Liver (tissue), 9 donors: Measurements from ENCODE around the gene BCL2. TPM values are rescaled to one million over a fixed set of nuclear protein-coding genes. Genes with fewer than 3 reads are reported as not detected.
A peak's percentile ranks its signal among the peaks of the same experiment; 100 is the strongest.

Experiments used
- DNase-seq: peaks from one replicate; pipeline ENCODE4 v3.0.0-alpha.2; 2017; ENCODE audit warnings: low spot score
- H3K27ac ChIP-seq, 2 donors: one replicate each; pipeline ENCODE4 v1.7.0; 2013; ENCODE audit warnings: inconsistent platforms in 2 of 2, low read length in 2 of 2, control low read depth in 1 of 2, low read depth in 1 of 2, mild to moderate bottlenecking in 1 of 2
- H3K27me3 ChIP-seq, 4 donors: one replicate each; pipeline versions ENCODE4 v1.6.1 to v1.7.0; 2013; ENCODE audit warnings: low read length in 3 of 4, inconsistent platforms in 1 of 4, mild to moderate bottlenecking in 1 of 4, moderate library complexity in 1 of 4; ENCODE audit not compliant: control insufficient read depth in 4 of 4, insufficient read depth in 4 of 4
- H3K36me3 ChIP-seq, 4 donors: one replicate each; pipeline versions ENCODE4 v1.6.1 to v1.7.0; 2013; ENCODE audit warnings: low read length in 3 of 4, mild to moderate bottlenecking in 3 of 4, low read depth in 1 of 4, moderate library complexity in 1 of 4; ENCODE audit not compliant: control insufficient read depth in 4 of 4, insufficient read depth in 3 of 4
- H3K4me1 ChIP-seq, 4 donors: one replicate each; pipeline versions ENCODE4 v1.6.1 to v1.7.0; 2013; ENCODE audit warnings: low read length in 3 of 4, mild to moderate bottlenecking in 3 of 4, moderate library complexity in 1 of 4; ENCODE audit not compliant: control insufficient read depth in 4 of 4, insufficient read depth in 4 of 4
- H3K4me3 ChIP-seq, 3 donors: one replicate each; pipeline versions ENCODE4 v1.6.1 to v1.7.0; 2013; ENCODE audit warnings: low read length in 3 of 3, control low read depth in 1 of 3, low read depth in 1 of 3, mild to moderate bottlenecking in 1 of 3
- H3K9ac ChIP-seq, 2 donors: one replicate each; pipeline ENCODE4 v1.7.0; 2013; ENCODE audit warnings: low read length in 2 of 2, mild to moderate bottlenecking in 2 of 2, moderate library complexity in 2 of 2, control low read depth in 1 of 2, low read depth in 1 of 2
- H3K9me3 ChIP-seq, 4 donors: one replicate each; pipeline versions ENCODE4 v1.6.1 to v1.7.0; 2013; ENCODE audit warnings: low read length in 3 of 4; ENCODE audit not compliant: control insufficient read depth in 4 of 4
- ATF3 ChIP-seq: IDR thresholded peaks from 2 replicates; pipeline ENCODE4 v1.6.1; 2016; ENCODE audit warnings: antibody characterized with exemption
- CTCF ChIP-seq: fragments of 150-350 bp; IDR thresholded peaks from 2 replicates; pipeline ENCODE4 v1.5.1; 2017; ENCODE audit warnings: improper control_type of control experiment, low read depth, low read length; ENCODE audit not compliant: missing input control
- EGR1 ChIP-seq, 2 donors: IDR thresholded peaks; 2 replicates each; pipeline ENCODE4 v1.6.1; 2016 to 2018; ENCODE audit warnings: antibody characterized with exemption in 2 of 2, low read depth in 2 of 2
- FOXA2 ChIP-seq: IDR thresholded peaks from 2 replicates; pipeline ENCODE4 v1.6.1; 2016; ENCODE audit warnings: antibody characterized with exemption
- HNF4A ChIP-seq, 2 donors: conservative IDR thresholded peaks; 2 replicates each; pipeline ENCODE4 v1.6.1; 2016; ENCODE audit warnings: antibody characterized with exemption in 2 of 2, mild to moderate bottlenecking in 2 of 2
- HNF4G ChIP-seq: IDR thresholded peaks from 2 replicates; pipeline ENCODE4 v1.6.1; 2016; ENCODE audit warnings: antibody characterized with exemption
- JUND ChIP-seq, 2 donors: IDR thresholded peaks; 2 replicates each; pipeline ENCODE4 v1.6.1; 2016; ENCODE audit warnings: antibody characterized with exemption in 2 of 2
- NR2F2 ChIP-seq: IDR thresholded peaks from 2 replicates; pipeline ENCODE4 v1.6.1; 2016; ENCODE audit warnings: antibody characterized with exemption
- RAD21 ChIP-seq, 2 donors: IDR thresholded peaks; 2 replicates each; pipeline ENCODE4 v1.6.1; 2016; ENCODE audit warnings: antibody characterized with exemption in 2 of 2, mild to moderate bottlenecking in 2 of 2
- RXRA ChIP-seq, 2 donors: IDR thresholded peaks; 2 replicates each; pipeline ENCODE4 v1.6.1; 2017 to 2018; ENCODE audit warnings: antibody characterized with exemption in 2 of 2, mild to moderate bottlenecking in 1 of 2
- SP1 ChIP-seq: IDR thresholded peaks from 2 replicates; pipeline ENCODE4 v1.6.1; 2018; ENCODE audit warnings: antibody characterized with exemption, mild to moderate bottlenecking
- TAF1 ChIP-seq: conservative IDR thresholded peaks from 2 replicates; pipeline ENCODE4 v1.6.1; 2016; ENCODE audit warnings: antibody characterized with exemption, mild to moderate bottlenecking
- YY1 ChIP-seq: IDR thresholded peaks from 2 replicates; pipeline ENCODE4 v1.6.1; 2016; ENCODE audit warnings: antibody characterized with exemption, mild to moderate bottlenecking
- ZBTB33 ChIP-seq: IDR thresholded peaks from 2 replicates; pipeline ENCODE4 v1.6.1; 2016; ENCODE audit warnings: antibody characterized with exemption
- WGBS: extraction: QIAGEN DNeasy Blood & Tissue Kit; methylation state at CpG from one replicate; pipeline ENCODE4 v1.1.7; 2013; 5-methylcytosine and 5-hydroxymethylcytosine counted together
- polyA plus RNA-seq, 2 donors: library from polyadenylated mRNA; stranded (reverse) in 1 of 2; unstranded in 1 of 2; fragments of 200-250 nt in 1 of 2; fragments of >200 nt in 1 of 2; fragmentation: Nextera tagmentation in 1 of 2; extraction: Ambion mirVana in 1 of 2; gene quantifications; one replicate each; pipeline versions ENCODE4 v1.2.1 to v1.2.3, GENCODE V29; 2013 to 2015
- total RNA-seq, 2 donors: library from RNA; depleted of rRNA; stranded (reverse); fragments of >200 nt; gene quantifications; one replicate each; pipeline ENCODE4 v1.2.3, GENCODE V29; 2014
- TF ChIP-seq, protein P1 (sequence below): IDR thresholded peaks from 2 replicates; pipeline ENCODE4 v1.6.1; 2016; ENCODE audit warnings: antibody characterized with exemption
- donor health status: healthy.
- donor health status: healthy.
- donor health status: healthy.
- donor health status: healthy.
- donor health status: healthy.

The BCL2 gene
- total and polyA plus RNA-seq, 4 donors: 0.40 to 3.9 (median 1.4) TPM

DNA sequence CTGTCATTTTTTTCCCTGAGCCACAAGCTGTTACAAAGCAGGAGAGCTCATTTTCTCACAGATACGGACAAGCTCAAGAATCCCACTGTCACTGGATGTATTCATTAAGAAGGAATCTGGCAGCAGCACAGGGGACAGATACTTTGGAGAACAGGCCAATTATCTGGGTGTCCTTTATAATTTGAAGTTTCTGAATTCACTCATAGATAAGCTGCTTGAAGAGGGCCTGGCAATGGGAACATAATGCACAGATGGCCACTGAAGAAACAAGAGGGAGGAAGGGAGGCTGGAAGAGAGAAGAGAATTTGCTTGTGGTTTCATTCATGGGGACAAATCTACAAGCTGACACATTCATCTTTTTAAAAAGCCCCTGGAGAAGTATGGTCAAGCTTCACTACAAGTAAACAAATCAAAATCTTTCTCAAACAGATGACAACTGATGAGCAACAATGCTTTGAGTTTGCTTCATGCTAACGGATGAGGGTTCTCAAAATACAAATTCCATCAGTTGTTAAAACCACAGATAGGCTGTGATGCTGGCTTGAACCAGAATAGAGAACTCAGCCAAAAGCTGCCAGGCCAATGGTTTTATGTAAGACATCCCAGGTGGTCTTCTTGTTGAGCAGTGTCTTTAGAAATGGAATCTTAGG, 11.9 kb downstream of the BCL2 start:
- no peaks in the 10 kb centered on the region for H3K4me1 ChIP-seq
- H3K27ac ChIP-seq: peak overlapping the region in 1 of 2 donors; percentile 3
- TF ChIP-seq RAD21 (IDR thresholded peaks at IDR 0.05): no peak
- peak; percentile 58 for TF ChIP-seq NR2F2
- H3K27me3 ChIP-seq: no peaks in the 10 kb centered on the region
- no peak for DNase-seq
- no peak overlapping the region for H3K4me3 ChIP-seq
- H3K9ac ChIP-seq: no peak overlapping the region
- 82% methylated on average over 2 of the region's 2 CpGs for WGBS
- H3K9me3 ChIP-seq: no peaks in the 10 kb centered on the region
- no peaks in the 10 kb centered on the region for H3K36me3 ChIP-seq

DNA sequence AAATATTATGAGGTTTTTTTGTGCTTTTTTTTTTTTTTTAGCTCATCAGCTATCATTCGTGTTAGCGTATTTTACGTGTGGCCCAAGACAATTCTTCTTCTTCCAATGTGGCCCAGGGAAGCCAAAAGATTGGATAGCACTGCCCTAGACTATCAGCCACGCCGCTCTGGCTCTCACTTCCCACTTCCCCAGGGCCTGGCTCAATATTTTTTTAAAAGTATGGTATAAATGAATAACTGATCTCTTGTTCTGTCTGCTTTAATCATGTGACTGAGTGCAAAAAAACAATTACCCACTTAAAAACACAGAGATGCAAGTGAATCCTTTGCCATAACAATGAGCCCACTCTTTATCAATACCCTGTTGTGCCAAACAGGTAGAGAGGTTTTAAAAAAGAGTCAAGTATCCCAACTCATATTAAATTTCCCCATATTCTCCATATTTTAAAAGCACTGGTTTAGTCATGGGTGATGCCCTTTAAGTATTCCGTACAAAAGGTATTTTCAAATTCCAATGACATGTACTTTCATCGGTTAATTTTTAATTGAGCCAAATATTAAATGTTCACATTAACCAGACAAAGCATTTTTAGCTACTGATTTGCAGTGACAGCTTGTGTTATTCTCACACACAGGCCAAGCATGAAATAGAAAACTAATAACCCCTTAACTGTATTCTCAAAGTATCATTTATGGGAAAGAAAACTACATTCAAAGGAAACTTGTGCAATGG, 12.6 kb downstream of the BCL2 start:
- Histone ChIP-seq H3K27ac (peak overlapping the region in 1 of 2 donors; percentile 20), H3K36me3 (no peaks in the 10 kb centered on the region), H3K27me3 (no peaks in the 10 kb centered on the region), H3K4me3 (no peak overlapping the region), H3K4me1 (no peaks in the 10 kb centered on the region), H3K9ac (no peak overlapping the region), H3K9me3 (no peaks in the 10 kb centered on the region)
- no peak for DNase-seq
- 80% methylated on average over 7 of the region's 7 CpGs for WGBS
- TF ChIP-seq, protein P1, sequence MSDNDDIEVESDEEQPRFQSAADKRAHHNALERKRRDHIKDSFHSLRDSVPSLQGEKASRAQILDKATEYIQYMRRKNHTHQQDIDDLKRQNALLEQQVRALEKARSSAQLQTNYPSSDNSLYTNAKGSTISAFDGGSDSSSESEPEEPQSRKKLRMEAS: no peak
- TF ChIP-seq ATF3 (no peak), CTCF (no peak), SP1 (no peak), RAD21 (IDR thresholded peaks at IDR 0.05) (no peak), JUND (IDR thresholded peaks at IDR 0.05) (no peak), ZBTB33 (no peak), RXRA (IDR thresholded peaks at IDR 0.05) (no peak), HNF4G (no peak), YY1 (no peak)

DNA sequence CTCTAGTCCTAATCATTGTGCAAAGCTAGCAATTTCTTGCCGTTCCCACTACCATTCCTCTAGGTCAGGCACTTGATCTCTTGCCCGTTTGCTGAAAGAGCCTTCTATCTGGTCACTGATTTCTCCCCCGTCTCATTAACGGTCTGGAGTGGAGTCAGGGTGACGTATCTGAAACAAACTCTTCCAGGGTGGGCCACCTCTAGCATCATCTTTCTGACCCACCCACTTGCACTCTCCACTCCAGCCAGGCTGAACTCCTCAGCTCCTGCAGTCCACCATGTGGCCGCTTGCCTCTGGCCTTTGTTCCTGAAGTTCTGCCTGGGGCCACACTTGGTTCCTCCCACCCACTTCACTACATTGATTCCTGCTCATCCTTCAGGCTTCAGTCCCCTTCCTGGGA, 13.3 kb downstream of the BCL2 start:
- TF ChIP-seq RXRA (IDR thresholded peaks at IDR 0.05): no peak
- TF ChIP-seq HNF4A (conservative IDR thresholded peaks at IDR 0.05): no peak
- no peak for TF ChIP-seq EGR1 (IDR thresholded peaks at IDR 0.05; ENCODE audit: low read depth in 2 of 2)
- TF ChIP-seq FOXA2: no peak
- no peak for TF ChIP-seq ATF3
- TF ChIP-seq TAF1: no peak
- Histone ChIP-seq H3K36me3 (no peaks in the 10 kb centered on the region), H3K4me3 (no peak overlapping the region), H3K9me3 (no peaks in the 10 kb centered on the region), H3K27ac (no peak overlapping the region), H3K27me3 (no peaks in the 10 kb centered on the region), H3K9ac (no peak overlapping the region), H3K4me1 (no peaks in the 10 kb centered on the region)
- WGBS: 78% methylated on average over 6 of the region's 6 CpGs
- DNase-seq: no peak
